K562 (cell line): Measurements from ENCODE around the gene TSPAN14. TPM values are rescaled to one million over a fixed set of nuclear protein-coding genes. Genes with fewer than 3 reads are reported as not detected.

Experiments
- BACH1 ChIP-seq: fragments of 200-800 bp; sonication (Bioruptor generic); IDR thresholded peaks from 2 replicates; pipeline ENCODE4 v1.6.1; 2016; ENCODE audit warnings: missing genetic modification characterization, missing compliant biosample characterization
- CHD1 ChIP-seq: fragments of 200-600 bp; sonication (generic); IDR thresholded peaks from one replicate; pipeline ENCODE4 v1.6.1; 2012; ENCODE audit warnings: mild to moderate bottlenecking, moderate library complexity, low read length, inconsistent platforms
- FOXK1 ChIP-seq: sonication (generic); formaldehyde crosslinking; IDR thresholded peaks from 2 replicates; pipeline ENCODE4 v1.8.0; 2022; ENCODE audit warnings: missing genetic modification reagents, mild to moderate bottlenecking, borderline replicate concordance
- GABPB1 ChIP-seq: sonication (generic); formaldehyde crosslinking; IDR thresholded peaks from 2 replicates; pipeline ENCODE4 v1.8.0; 2022; ENCODE audit warnings: mild to moderate bottlenecking, missing genetic modification reagents
- HDGF ChIP-seq: fragments of 450-650 bp; IDR thresholded peaks from 2 replicates; pipeline ENCODE4 v1.6.1; 2016
- HNRNPLL ChIP-seq: fragments of 200-400 bp; formaldehyde crosslinking; IDR thresholded peaks from 2 replicates; pipeline ENCODE4 v1.6.1; 2017; ENCODE audit warnings: low read length, low read depth, mild to moderate bottlenecking; ENCODE audit not compliant: poor library complexity, severe bottlenecking
- MEF2A ChIP-seq: IDR thresholded peaks from 2 replicates; pipeline ENCODE4 v1.6.1; 2011; ENCODE audit warnings: low read depth, mild to moderate bottlenecking, low read length, moderate library complexity; ENCODE audit not compliant: control insufficient read depth
- PHF20 ChIP-seq: fragments of 450-650 bp; IDR thresholded peaks from 2 replicates; pipeline ENCODE4 v1.6.1; 2018; ENCODE audit not compliant: partially characterized antibody
- ZNF431 ChIP-seq: sonication (generic); formaldehyde crosslinking; IDR thresholded peaks from 2 replicates; pipeline ENCODE4 v1.8.0; 2022; ENCODE audit warnings: mild to moderate bottlenecking, missing genetic modification reagents
- polyA plus RNA-seq, 8 experiments: library from polyadenylated mRNA; depleted of rRNA in 4 of 8; stranded (reverse) in 5 of 8; unstranded in 3 of 8; fragments of >200 nt; fragmentation: Nextera tagmentation in 2 of 8; fragmentation: Illumina TruSeq in 1 of 8; extraction: Ambion mirVana in 2 of 8; extraction: Trizol in 1 of 8; gene quantifications; 2 replicates each; pipeline versions ENCODE4 v1.2.1 to v1.2.3, GENCODE V29; 2011 to 2014; ENCODE audit warnings: inconsistent platforms in 1 of 8, missing spikeins in 1 of 8
- total RNA-seq, 7 experiments: library from RNA; depleted of rRNA in 6 of 7; stranded (reverse); fragments of >200 nt in 6 of 7; fragmentation: Illumina TruSeq in 2 of 7; extraction: Trizol in 2 of 7; gene quantifications; 2 replicates each; pipeline versions ENCODE4 v1.2.1 to v1.2.3, GENCODE V29; 2011 to 2021; ENCODE audit warnings: low replicate concordance in 1 of 7
- TF ChIP-seq, protein P1 (sequence below): fragments of 450-650 bp; IDR thresholded peaks from 2 replicates; pipeline ENCODE4 v1.6.1; 2016; ENCODE audit warnings: low read depth
- TF ChIP-seq, protein P2 (sequence below): fragments of 450-650 bp; formaldehyde crosslinking; IDR thresholded peaks from 2 replicates; pipeline ENCODE4 v1.4.0; 2020; ENCODE audit warnings: mild to moderate bottlenecking, moderate library complexity
- TF ChIP-seq, protein P3 (sequence below): fragments of 250-450 bp; sonication (Bioruptor Pico); IDR thresholded peaks from 2 replicates; pipeline ENCODE4 v1.5.0; 2022; ENCODE audit warnings: mild to moderate bottlenecking
- TF ChIP-seq, protein P4 (sequence below), 2 experiments: fragments of 450-650 bp; conservative IDR thresholded peaks; 2 replicates each; pipeline ENCODE4 v1.6.1; 2017; ENCODE audit warnings: mild to moderate bottlenecking in 2 of 2, moderate library complexity in 2 of 2

Gene TSPAN14
- total and polyA plus RNA-seq, 9 of the 15 experiments (the other 6 are each of a cell fraction or from before 2014, with no cell fraction given) = 5.8 to 92.9 (median 23.3) TPM

DNA sequence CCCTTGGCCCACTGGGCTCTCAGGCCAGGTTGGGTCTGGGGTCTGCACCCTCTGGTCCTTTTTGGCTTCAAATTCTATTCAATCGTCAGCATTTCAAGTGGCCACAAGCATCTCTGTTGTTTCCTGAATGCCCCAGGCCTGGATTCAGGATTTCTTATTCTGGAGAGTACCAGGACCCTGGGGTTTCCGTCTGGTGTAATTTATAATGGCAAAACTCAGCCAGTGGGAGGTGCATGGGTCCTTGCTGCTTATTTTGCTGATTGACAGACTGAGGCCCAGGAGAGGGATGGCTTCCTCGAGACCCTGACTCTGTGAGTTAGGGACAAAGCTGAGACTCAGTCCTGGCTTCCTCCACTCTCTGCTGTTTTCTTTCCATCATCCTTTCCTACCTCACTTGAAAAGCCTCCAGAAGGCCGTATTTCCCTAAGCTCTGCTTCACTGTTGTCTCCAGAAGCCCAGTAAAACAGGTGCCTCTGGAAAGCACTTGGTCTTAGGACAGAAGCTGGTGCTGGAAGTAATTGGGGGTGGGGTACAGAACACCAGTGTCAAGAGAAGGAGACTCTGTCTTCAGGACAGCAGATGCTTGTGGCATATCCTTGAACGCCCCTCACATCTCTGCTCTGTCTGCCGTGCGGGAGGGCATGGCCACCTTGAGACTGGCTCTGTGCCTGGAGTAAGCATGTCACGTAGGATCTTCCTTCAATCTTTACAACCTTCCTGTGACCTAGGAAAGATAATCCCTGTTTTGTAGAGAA lies 44.1 kb downstream of the TSPAN14 start (continued):
- TF ChIP-seq, protein P1, sequence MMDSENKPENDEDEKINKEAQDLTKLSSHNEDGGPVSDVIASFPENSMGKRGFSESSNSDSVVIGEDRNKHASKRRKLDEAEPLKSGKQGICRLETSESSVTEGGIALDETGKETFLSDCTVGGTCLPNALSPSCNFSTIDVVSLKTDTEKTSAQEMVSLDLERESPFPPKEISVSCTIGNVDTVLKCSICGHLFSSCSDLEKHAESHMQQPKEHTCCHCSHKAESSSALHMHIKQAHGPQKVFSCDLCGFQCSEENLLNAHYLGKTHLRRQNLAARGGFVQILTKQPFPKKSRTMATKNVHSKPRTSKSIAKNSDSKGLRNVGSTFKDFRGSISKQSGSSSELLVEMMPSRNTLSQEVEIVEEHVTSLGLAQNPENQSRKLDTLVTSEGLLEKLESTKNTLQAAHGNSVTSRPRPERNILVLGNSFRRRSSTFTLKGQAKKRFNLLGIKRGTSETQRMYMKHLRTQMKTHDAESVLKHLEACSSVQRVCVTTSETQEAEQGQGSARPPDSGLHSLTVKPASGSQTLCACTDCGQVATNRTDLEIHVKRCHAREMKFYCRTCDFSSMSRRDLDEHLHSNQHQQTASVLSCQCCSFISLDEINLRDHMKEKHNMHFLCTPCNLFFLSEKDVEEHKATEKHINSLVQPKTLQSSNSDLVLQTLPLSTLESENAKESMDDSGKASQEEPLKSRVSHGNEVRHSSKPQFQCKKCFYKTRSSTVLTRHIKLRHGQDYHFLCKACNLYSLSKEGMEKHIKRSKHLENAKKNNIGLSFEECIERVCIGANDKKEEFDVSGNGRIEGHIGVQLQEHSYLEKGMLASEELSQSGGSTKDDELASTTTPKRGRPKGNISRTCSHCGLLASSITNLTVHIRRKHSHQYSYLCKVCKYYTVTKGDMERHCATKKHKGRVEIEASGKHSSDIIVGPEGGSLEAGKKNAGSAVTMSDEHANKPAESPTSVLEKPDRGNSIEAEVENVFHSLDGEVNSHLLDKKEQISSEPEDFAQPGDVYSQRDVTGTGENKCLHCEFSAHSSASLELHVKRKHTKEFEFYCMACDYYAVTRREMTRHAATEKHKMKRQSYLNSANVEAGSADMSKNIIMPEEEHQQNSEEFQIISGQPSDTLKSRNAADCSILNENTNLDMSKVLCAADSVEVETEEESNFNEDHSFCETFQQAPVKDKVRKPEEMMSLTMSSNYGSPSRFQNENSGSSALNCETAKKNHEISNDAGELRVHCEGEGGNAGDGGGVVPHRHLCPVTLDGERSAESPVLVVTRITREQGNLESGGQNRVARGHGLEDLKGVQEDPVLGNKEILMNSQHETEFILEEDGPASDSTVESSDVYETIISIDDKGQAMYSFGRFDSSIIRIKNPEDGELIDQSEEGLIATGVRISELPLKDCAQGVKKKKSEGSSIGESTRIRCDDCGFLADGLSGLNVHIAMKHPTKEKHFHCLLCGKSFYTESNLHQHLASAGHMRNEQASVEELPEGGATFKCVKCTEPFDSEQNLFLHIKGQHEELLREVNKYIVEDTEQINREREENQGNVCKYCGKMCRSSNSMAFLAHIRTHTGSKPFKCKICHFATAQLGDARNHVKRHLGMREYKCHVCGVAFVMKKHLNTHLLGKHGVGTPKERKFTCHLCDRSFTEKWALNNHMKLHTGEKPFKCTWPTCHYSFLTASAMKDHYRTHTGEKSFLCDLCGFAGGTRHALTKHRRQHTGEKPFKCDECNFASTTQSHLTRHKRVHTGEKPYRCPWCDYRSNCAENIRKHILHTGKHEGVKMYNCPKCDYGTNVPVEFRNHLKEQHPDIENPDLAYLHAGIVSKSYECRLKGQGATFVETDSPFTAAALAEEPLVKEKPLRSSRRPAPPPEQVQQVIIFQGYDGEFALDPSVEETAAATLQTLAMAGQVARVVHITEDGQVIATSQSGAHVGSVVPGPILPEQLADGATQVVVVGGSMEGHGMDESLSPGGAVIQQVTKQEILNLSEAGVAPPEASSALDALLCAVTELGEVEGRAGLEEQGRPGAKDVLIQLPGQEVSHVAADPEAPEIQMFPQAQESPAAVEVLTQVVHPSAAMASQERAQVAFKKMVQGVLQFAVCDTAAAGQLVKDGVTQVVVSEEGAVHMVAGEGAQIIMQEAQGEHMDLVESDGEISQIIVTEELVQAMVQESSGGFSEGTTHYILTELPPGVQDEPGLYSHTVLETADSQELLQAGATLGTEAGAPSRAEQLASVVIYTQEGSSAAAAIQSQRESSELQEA = no peak
- TF ChIP-seq GABPB1 = no peak
- TF ChIP-seq, protein P2, sequence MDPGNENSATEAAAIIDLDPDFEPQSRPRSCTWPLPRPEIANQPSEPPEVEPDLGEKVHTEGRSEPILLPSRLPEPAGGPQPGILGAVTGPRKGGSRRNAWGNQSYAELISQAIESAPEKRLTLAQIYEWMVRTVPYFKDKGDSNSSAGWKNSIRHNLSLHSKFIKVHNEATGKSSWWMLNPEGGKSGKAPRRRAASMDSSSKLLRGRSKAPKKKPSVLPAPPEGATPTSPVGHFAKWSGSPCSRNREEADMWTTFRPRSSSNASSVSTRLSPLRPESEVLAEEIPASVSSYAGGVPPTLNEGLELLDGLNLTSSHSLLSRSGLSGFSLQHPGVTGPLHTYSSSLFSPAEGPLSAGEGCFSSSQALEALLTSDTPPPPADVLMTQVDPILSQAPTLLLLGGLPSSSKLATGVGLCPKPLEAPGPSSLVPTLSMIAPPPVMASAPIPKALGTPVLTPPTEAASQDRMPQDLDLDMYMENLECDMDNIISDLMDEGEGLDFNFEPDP (CRISPR knock-in tag) = 0 out of 2 replicates have a peak, but pooled peaks have one; percentile 11
- TF ChIP-seq, protein P3, sequence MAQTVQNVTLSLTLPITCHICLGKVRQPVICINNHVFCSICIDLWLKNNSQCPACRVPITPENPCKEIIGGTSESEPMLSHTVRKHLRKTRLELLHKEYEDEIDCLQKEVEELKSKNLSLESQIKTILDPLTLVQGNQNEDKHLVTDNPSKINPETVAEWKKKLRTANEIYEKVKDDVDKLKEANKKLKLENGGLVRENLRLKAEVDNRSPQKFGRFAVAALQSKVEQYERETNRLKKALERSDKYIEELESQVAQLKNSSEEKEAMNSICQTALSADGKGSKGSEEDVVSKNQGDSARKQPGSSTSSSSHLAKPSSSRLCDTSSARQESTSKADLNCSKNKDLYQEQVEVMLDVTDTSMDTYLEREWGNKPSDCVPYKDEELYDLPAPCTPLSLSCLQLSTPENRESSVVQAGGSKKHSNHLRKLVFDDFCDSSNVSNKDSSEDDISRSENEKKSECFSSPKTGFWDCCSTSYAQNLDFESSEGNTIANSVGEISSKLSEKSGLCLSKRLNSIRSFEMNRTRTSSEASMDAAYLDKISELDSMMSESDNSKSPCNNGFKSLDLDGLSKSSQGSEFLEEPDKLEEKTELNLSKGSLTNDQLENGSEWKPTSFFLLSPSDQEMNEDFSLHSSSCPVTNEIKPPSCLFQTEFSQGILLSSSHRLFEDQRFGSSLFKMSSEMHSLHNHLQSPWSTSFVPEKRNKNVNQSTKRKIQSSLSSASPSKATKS (CRISPR knock-in tag) = no peak
- peak; percentile 15 for TF ChIP-seq HNRNPLL
- TF ChIP-seq, protein P4, sequence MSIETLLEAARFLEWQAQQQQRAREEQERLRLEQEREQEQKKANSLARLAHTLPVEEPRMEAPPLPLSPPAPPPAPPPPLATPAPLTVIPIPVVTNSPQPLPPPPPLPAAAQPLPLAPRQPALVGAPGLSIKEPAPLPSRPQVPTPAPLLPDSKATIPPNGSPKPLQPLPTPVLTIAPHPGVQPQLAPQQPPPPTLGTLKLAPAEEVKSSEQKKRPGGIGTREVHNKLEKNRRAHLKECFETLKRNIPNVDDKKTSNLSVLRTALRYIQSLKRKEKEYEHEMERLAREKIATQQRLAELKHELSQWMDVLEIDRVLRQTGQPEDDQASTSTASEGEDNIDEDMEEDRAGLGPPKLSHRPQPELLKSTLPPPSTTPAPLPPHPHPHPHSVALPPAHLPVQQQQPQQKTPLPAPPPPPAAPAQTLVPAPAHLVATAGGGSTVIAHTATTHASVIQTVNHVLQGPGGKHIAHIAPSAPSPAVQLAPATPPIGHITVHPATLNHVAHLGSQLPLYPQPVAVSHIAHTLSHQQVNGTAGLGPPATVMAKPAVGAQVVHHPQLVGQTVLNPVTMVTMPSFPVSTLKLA (conservative IDR thresholded peaks at IDR 0.05) = no peak
- TF ChIP-seq HDGF = 0 out of 2 replicates have a peak, but pooled peaks have one; percentile 79
- 0 out of 2 replicates have a peak, but pooled peaks have one; percentile 56 for TF ChIP-seq ZNF431
- no peak for TF ChIP-seq FOXK1
- TF ChIP-seq PHF20 = no peak
- TF ChIP-seq BACH1 (tag) = peak; percentile 30; the same call in 1 of the 2 replicates
- TF ChIP-seq MEF2A = no peak
- peak; percentile 36 for TF ChIP-seq CHD1
